ENCODE data around the gene COL23A1. TPM values are rescaled to one million over a fixed set of nuclear protein-coding genes. Genes with fewer than 3 reads are reported as not detected.

Gene COL23A1
- total RNA-seq, 1 experiment from 2014 or later, result 15.0 TPM

DNA sequence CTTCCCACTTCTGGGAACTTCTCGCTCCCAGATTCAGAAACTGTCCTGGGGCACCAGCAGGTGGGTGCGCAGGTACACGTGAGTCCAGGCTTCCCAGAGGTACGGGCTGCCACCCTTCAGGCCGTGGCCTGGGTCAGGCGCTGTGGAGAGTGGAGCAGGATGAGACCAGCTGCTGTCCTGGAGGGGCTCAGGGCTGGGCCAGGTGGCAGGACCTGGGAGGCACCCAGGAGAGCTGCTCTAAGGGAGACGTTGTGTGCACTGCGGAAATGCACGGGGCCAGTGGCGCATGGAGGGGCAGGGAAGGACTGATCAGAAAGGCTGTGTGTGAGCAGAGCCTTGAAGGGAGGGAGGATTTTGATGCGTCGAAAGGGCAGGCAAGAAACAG lies 222.5 kb downstream of the COL23A1 start:
- H3K9me3 Mint-ChIP-seq, result peaks cover 15% of the 10 kb centered on the region
- TF ChIP-seq ZNF121 (CRISPR knock-in tag; IDR thresholded peaks at IDR 0.05) (no peak), FOXJ3 (CRISPR knock-in tag; IDR thresholded peaks at IDR 0.05; ENCODE audit: borderline replicate concordance) (no peak), RORB (CRISPR knock-in tag; IDR thresholded peaks at IDR 0.05) (no peak)
- TF ChIP-seq, protein P1, sequence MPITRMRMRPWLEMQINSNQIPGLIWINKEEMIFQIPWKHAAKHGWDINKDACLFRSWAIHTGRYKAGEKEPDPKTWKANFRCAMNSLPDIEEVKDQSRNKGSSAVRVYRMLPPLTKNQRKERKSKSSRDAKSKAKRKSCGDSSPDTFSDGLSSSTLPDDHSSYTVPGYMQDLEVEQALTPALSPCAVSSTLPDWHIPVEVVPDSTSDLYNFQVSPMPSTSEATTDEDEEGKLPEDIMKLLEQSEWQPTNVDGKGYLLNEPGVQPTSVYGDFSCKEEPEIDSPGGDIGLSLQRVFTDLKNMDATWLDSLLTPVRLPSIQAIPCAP (CRISPR knock-in tag; IDR thresholded peaks at IDR 0.05), result no peak
- no peak overlapping the region for H3K4me3 Mint-ChIP-seq
- ChIA-PET CTCF (interaction anchor here (1.3 kb wide), 1 partner anchor 94 kb away, joined by 5 read pairs; no protein-coding TSS in a partner anchor), POLR2A (no interaction called here)
- H3K27ac Mint-ChIP-seq, result peak overlapping the region; percentile 23
- ATAC-seq (no peak), DNase-seq (ENCODE audit: low spot score) (no peak)
- H3K4me1 Mint-ChIP-seq, result peaks cover 25% of the 10 kb centered on the region
- H3K36me3 Mint-ChIP-seq, result peaks cover 17% of the 10 kb centered on the region
- H3K27me3 Mint-ChIP-seq (ENCODE audit: low read depth), result no peaks in the 10 kb centered on the region; the same call in 1 of the 2 replicates

DNA sequence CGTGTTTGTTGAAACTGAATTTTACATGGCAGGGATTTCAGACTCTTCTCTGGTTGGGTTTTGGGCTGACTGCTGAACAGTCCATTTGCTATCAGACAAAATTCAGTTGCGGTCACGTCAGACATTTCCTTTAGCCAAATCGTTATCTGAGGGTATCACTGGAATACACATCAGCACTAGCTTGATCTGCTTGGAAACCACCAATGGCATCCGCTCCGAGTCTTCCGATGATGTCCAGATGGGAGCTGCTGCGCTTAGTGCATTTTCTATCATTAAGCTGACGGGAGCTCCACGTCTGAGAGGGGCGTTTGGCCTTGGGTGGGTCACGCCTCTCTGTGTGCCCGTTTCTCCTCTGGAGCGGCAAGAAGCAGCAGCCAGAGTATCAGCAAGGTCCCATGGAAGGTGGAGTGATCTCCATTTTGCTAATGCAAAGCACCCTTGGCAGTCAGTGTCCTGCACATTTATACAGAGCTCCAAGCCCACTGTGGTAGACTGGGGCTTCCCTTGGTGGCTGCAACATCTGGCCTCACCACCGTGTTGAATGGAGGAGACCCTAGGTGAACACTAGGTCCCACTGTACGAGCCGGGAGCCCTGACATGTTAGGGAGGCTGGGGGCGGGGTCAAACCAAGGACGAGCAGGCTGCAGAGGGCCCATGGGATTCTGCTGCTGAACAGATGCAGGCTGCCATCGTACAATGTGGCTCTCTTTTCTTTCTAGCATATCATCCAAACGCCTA lies 223.0 kb downstream of the COL23A1 start:
- peaks cover 17% of the 10 kb centered on the region for H3K36me3 Mint-ChIP-seq
- ChIA-PET POLR2A (no interaction called here), CTCF (interaction anchor here (1.3 kb wide), 1 partner anchor 94 kb away, joined by 5 read pairs; no protein-coding TSS in a partner anchor)
- H3K27ac Mint-ChIP-seq, result no peak overlapping the region; the same call in 1 of the 2 replicates
- peaks cover 25% of the 10 kb centered on the region for H3K4me1 Mint-ChIP-seq
- TF ChIP-seq E2F4 (CRISPR knock-in tag; IDR thresholded peaks at IDR 0.05; ENCODE audit: borderline replicate concordance, low read depth) (no peak), HMGA2 (CRISPR knock-in tag; IDR thresholded peaks at IDR 0.05) (no peak), FOXP4 (CRISPR knock-in tag; IDR thresholded peaks at IDR 0.05) (no peak), FOXP1 (CRISPR knock-in tag; IDR thresholded peaks at IDR 0.05; ENCODE audit: borderline replicate concordance) (no peak), ZNF396 (CRISPR knock-in tag; IDR thresholded peaks at IDR 0.05; ENCODE audit: borderline replicate concordance) (no peak), SMAD4 (CRISPR knock-in tag; IDR thresholded peaks at IDR 0.05) (no peak), SP1 (CRISPR knock-in tag; conservative IDR thresholded peaks at IDR 0.05) (no peak), USF1 (CRISPR knock-in tag; IDR thresholded peaks at IDR 0.05) (no peak), CREB1 (CRISPR knock-in tag; IDR thresholded peaks at IDR 0.05) (no peak), E2F5 (CRISPR knock-in tag; IDR thresholded peaks at IDR 0.05) (no peak)
- TF ChIP-seq, protein P2, sequence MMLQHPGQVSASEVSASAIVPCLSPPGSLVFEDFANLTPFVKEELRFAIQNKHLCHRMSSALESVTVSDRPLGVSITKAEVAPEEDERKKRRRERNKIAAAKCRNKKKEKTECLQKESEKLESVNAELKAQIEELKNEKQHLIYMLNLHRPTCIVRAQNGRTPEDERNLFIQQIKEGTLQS (CRISPR knock-in tag; conservative IDR thresholded peaks at IDR 0.05), result no peak
- DNase-seq (ENCODE audit: low spot score), result no peak
- no peak overlapping the region for H3K4me3 Mint-ChIP-seq
- H3K27me3 Mint-ChIP-seq (ENCODE audit: low read depth), result no peaks in the 10 kb centered on the region
- H3K9me3 Mint-ChIP-seq, result peaks cover 15% of the 10 kb centered on the region
- ATAC-seq, result no peak
